Measurements from ENCODE around the gene CTSE.

CTSE gene

DNA sequence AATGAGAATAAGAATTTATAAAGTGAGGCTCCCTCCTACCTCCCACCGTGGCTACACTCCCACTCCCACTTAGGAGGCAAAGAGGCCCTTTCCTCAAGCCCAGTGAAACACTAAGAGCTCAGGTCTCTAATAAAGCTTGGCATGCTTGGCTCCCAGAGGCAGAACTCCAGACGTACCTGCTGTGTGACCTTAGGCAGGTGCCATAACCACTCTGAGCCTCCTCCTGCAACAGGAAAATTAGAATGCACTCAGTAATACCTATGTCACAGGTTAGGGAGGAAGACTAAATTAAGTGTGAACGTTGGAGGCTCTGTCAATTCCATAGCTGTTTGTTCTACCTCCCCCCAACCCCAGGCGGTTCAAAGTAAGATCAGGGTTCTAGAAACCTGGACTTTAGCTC is 63.9 kb downstream of the CTSE start:
- no peak for TF ChIP-seq EP300 (IDR thresholded peaks at IDR 0.05; ENCODE audit: borderline replicate concordance)
- TF ChIP-seq TCF12 (IDR thresholded peaks at IDR 0.05; ENCODE audit: low read depth) = no peak
- no peak for TF ChIP-seq TEAD4 (IDR thresholded peaks at IDR 0.05)
- TF ChIP-seq, protein P1, sequence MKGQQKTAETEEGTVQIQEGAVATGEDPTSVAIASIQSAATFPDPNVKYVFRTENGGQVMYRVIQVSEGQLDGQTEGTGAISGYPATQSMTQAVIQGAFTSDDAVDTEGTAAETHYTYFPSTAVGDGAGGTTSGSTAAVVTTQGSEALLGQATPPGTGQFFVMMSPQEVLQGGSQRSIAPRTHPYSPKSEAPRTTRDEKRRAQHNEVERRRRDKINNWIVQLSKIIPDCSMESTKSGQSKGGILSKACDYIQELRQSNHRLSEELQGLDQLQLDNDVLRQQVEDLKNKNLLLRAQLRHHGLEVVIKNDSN (IDR thresholded peaks at IDR 0.05) = no peak
- TF ChIP-seq RAD21 (IDR thresholded peaks at IDR 0.05; ENCODE audit: low read depth) = no peak
- TF ChIP-seq FOXM1 (IDR thresholded peaks at IDR 0.05; ENCODE audit: borderline replicate concordance, low read depth) = no peak

All from Ishikawa (cell line).